A673 (cell line): Measurements from ENCODE around the gene BMPR1B. TPM values are rescaled to one million over a fixed set of nuclear protein-coding genes. Genes with fewer than 3 reads are reported as not detected.

ENCODE experiments used
- BruUV-seq: library from RNA; stranded (reverse); fragments of 400-500 nt; replicated peaks from 2 replicates; lab custom pipeline; 2021; lab: Mats Ljungman, UMichigan
- CTCF ChIA-PET: fragments of 300-600 bp; sonication (Branson Sonifier 250); formaldehyde crosslinking; loops from one replicate; lab custom pipeline; 2022; ENCODE audit warnings: antibody characterized with exemption; lab: Charles Lee
- POLR2A ChIA-PET: fragments of 300-600 bp; sonication (Branson Sonifier 250); formaldehyde crosslinking; loops from one replicate; lab custom pipeline; 2022; ENCODE audit warnings: antibody characterized with exemption; ENCODE audit not compliant: low non-redundant PET; lab: Charles Lee
- DNase-seq: peaks from one replicate; pipeline ENCODE4 v3.0.0-alpha.2; 2015; ENCODE audit warnings: low spot score
- H3K27ac ChIP-seq: fragments of 200-600 bp; sonication (generic); 2 replicates; pipeline ENCODE4 v1.5.1; 2016; ENCODE audit warnings: mixed run types, low read depth, mild to moderate bottlenecking, mixed read lengths, antibody characterized with exemption, low read length; ENCODE audit not compliant: poor library complexity, severe bottlenecking
- H3K27me3 ChIP-seq: fragments of 200-600 bp; sonication (generic); replicated peaks from 2 replicates; pipeline ENCODE4 v1.6.1; 2017; ENCODE audit warnings: mixed run types, low read depth, mild to moderate bottlenecking, mixed read lengths, antibody characterized with exemption, low read length; ENCODE audit not compliant: insufficient read depth, poor library complexity
- H3K36me3 ChIP-seq: fragments of 200-600 bp; sonication (generic); 2 replicates; pipeline ENCODE4 v1.6.1; 2016; ENCODE audit warnings: mixed run types, mild to moderate bottlenecking, mixed read lengths, antibody characterized with exemption, low read length; ENCODE audit not compliant: insufficient read depth, poor library complexity, severe bottlenecking
- H3K4me1 ChIP-seq: fragments of 200-600 bp; sonication (generic); 2 replicates; pipeline ENCODE4 v1.6.1; 2017; ENCODE audit warnings: mixed run types, mild to moderate bottlenecking, mixed read lengths, antibody characterized with exemption, low read length; ENCODE audit not compliant: insufficient read depth, poor library complexity, severe bottlenecking
- H3K4me3 ChIP-seq: fragments of 200-600 bp; sonication (generic); 2 replicates; pipeline ENCODE4 v1.5.1; 2016; ENCODE audit warnings: low read depth, mixed run types, mild to moderate bottlenecking, mixed read lengths, low read length; ENCODE audit not compliant: poor library complexity, severe bottlenecking
- H3K9me3 ChIP-seq: fragments of 200-600 bp; sonication (generic); 2 replicates; pipeline ENCODE4 v1.6.1; 2016; ENCODE audit warnings: mixed run types, low read depth, mild to moderate bottlenecking, mixed read lengths, antibody characterized with exemption, low read length; ENCODE audit not compliant: poor library complexity, severe bottlenecking
- EZH2 ChIP-seq: fragments of 200-600 bp; sonication (generic); IDR thresholded peaks from 2 replicates; pipeline ENCODE4 v1.6.1; 2017; ENCODE audit warnings: borderline replicate concordance, low read depth, mild to moderate bottlenecking, mixed read lengths, antibody characterized with exemption, low read length; ENCODE audit not compliant: poor library complexity, severe bottlenecking
- intact Hi-C: fragments of 100-400 bp; cut with micrococcal nuclease; formaldehyde crosslinking; loops from one replicate; pipeline ENCODE4 v1.10.0; 2022; ENCODE audit not compliant: unreplicated experiment
- total RNA-seq: library from RNA; stranded (reverse); gene quantifications from 2 replicates; pipeline ENCODE4 v1.2.3, GENCODE V29; 2021
- TF ChIP-seq, protein P1 (sequence below): fragments of 300-800, 200-600 bp; sonication (generic); conservative IDR thresholded peaks from 2 replicates; pipeline ENCODE4 v1.5.1; 2017; ENCODE audit warnings: low read depth, mild to moderate bottlenecking, antibody characterized with exemption, low read length, moderate library complexity, mixed read lengths

Gene BMPR1B
- total RNA-seq, 1 experiment from 2014 or later = 2.2 TPM

DNA sequence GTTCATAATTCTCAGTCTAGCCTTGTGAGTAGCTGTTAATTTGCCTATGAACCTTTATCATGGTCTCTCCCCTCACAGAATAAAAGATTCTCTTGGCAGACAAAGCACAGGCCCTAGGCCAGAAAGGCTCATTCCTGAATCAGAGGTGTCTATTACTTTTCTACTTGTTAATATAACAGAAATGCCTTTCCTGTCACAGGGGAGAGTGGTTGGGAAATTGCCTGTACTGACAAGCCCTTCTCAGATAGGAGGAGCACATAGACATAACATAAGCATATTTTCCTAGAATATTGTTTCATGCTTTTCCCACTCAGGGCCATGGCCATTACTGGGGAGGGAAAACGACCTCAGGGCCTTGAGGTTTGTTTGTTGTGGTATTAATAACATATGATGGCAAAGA is 308.3 kb downstream of the BMPR1B start:
- Histone ChIP-seq H3K27me3 (no peaks in the 10 kb centered on the region), H3K9me3 (no peaks in the 10 kb centered on the region), H3K36me3 (no peaks in the 10 kb centered on the region), H3K27ac (no peak overlapping the region), H3K4me3 (no peak overlapping the region), H3K4me1 (no peaks in the 10 kb centered on the region)
- intact Hi-C loops = no loop called here
- ChIA-PET POLR2A (no interaction called here), CTCF (no interaction called here)
- DNase-seq = no peak
- TF ChIP-seq, protein P1, sequence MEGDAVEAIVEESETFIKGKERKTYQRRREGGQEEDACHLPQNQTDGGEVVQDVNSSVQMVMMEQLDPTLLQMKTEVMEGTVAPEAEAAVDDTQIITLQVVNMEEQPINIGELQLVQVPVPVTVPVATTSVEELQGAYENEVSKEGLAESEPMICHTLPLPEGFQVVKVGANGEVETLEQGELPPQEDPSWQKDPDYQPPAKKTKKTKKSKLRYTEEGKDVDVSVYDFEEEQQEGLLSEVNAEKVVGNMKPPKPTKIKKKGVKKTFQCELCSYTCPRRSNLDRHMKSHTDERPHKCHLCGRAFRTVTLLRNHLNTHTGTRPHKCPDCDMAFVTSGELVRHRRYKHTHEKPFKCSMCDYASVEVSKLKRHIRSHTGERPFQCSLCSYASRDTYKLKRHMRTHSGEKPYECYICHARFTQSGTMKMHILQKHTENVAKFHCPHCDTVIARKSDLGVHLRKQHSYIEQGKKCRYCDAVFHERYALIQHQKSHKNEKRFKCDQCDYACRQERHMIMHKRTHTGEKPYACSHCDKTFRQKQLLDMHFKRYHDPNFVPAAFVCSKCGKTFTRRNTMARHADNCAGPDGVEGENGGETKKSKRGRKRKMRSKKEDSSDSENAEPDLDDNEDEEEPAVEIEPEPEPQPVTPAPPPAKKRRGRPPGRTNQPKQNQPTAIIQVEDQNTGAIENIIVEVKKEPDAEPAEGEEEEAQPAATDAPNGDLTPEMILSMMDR = no peak
- TF ChIP-seq EZH2 = no peak
- no TSS peak for BruUV-seq

DNA sequence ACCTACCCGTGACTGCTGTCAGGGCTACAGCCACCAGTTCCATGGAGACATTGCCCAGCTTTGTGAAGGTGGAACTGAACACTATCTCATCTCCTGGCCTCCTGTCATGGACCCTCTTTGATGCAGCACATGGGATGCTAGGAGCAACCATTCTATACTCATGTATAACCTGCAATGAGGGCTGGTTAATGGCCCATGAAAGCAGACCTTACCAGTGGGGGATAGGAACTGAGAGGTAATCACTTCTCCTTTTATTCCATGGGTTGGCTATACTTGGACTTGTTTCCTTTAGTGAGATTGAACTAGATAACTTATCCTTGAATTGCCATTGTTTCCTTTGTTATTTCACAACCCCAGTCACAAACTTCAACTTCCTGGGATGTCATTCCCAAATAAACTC is 310.6 kb downstream of the BMPR1B start:
- CTCF ChIA-PET = no interaction called here
- no TSS peak for BruUV-seq
- no peak for DNase-seq
- H3K27ac ChIP-seq = no peak overlapping the region
- POLR2A ChIA-PET = no interaction called here
- intact Hi-C loops = no loop called here
- H3K4me3 ChIP-seq = no peak overlapping the region
- TF ChIP-seq, protein P1 = no peak
- TF ChIP-seq EZH2 = no peak
- peaks cover 6% of the 10 kb centered on the region for H3K4me1 ChIP-seq
- no peaks in the 10 kb centered on the region for H3K36me3 ChIP-seq
- no peaks in the 10 kb centered on the region for H3K27me3 ChIP-seq
- H3K9me3 ChIP-seq = no peaks in the 10 kb centered on the region

DNA sequence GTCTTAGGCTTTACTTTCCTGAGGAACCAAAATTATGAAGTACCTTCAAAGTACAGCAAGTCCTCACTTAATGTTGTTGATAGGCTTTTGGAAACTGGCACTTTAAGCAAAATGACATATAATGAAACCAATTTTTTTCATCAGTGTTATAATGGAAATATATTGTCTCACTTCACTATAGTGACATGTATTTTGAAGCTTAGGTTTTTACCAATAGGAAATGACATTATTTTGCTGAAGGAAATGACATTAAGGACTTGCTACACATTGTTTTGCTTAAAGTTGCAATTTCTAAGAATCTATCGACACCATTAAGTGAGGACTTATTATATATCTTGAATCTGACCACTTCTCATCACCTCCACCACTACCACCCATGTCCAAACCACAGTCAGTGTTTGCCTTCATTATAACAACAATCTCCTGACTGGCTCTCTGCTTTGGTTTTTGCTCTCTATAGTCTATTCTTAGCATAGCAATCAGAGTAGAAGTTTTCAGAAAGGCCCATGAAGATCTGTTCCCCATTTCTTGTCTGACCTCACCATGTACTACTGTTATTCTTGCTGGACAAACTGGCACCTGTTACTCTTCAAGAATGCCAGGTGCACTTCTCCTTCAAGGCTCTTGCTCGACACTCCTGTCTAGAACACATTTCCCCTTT is 311.2 kb downstream of the BMPR1B start:
- POLR2A ChIA-PET = no interaction called here
- no TSS peak for BruUV-seq
- CTCF ChIA-PET = no interaction called here
- TF ChIP-seq, protein P1 = no peak
- no peak for TF ChIP-seq EZH2
- Histone ChIP-seq H3K27ac (no peak overlapping the region), H3K36me3 (no peaks in the 10 kb centered on the region), H3K9me3 (no peaks in the 10 kb centered on the region), H3K4me3 (no peak overlapping the region), H3K27me3 (no peaks in the 10 kb centered on the region), H3K4me1 (peaks cover 12% of the 10 kb centered on the region)
- intact Hi-C loops = no loop called here
- no peak for DNase-seq
